ENCODE data around the gene PAM. TPM values are rescaled to one million over a fixed set of nuclear protein-coding genes. Genes with fewer than 3 reads are reported as not detected.

The PAM gene
- total and polyA plus RNA-seq, 7 experiments from 2014 or later, result 10.3 to 36.6 (median 13.6) TPM

- H3K36me3 Mint-ChIP-seq, result no peaks in the 10 kb centered on the region
- Histone ChIP-seq H3K27ac (ENCODE audit: low read depth, low read length) (no peak overlapping the region), H3K9me3 (ENCODE audit: control insufficient read depth in 2 of 3, low read length in 3 of 3) (no peaks in the 10 kb centered on the region), H3K4me3 (ENCODE audit: low read length) (no peak overlapping the region), H3K27me3 (ENCODE audit: control insufficient read depth in 2 of 2, insufficient read depth in 2 of 2, low read length in 2 of 2) (no peaks in the 10 kb centered on the region), H3K4me1 (ENCODE audit: control insufficient read depth in 2 of 2, insufficient read depth in 2 of 2, low read length in 2 of 2) (no peaks in the 10 kb centered on the region), H3K36me3 (ENCODE audit: control insufficient read depth in 2 of 3, insufficient read depth in 3 of 3, low read length in 3 of 3) (no peaks in the 10 kb centered on the region)
- CTCF ChIA-PET, result no interaction called here
- peaks cover 1 to 40% (median 19%) of the 10 kb centered on the region in 7 donors for H3K4me1 Mint-ChIP-seq
- DNase-seq (no peak), ATAC-seq (no peak)
- no peaks in the 10 kb centered on the region for H3K9me3 Mint-ChIP-seq
- H3K27ac Mint-ChIP-seq, result no peak overlapping the region
- no peak overlapping the region for H3K4me3 Mint-ChIP-seq
- no peaks in the 10 kb centered on the region for H3K27me3 Mint-ChIP-seq
- intact Hi-C loops (cut with micrococcal nuclease), result loop anchor here in 1 of 2 donors (5.0 kb wide), 1 partner anchor 213 kb away; no protein-coding TSS in a partner anchor
- POLR2A ChIA-PET, result no interaction called here
Measured at GRCh38 chr5:102794677-102795331, 39.7 kb downstream of the PAM start.

- no peaks in the 10 kb centered on the region for H3K27me3 ChIP-seq (ENCODE audit: control insufficient read depth in 2 of 2, insufficient read depth in 2 of 2, low read length in 2 of 2)
- ChIA-PET CTCF (no interaction called here), POLR2A (no interaction called here)
- intact Hi-C loops (cut with micrococcal nuclease), result no loop called here
- no peak overlapping the region for H3K4me3 ChIP-seq (ENCODE audit: low read length)
- DNase-seq, result no peak
- no peaks in the 10 kb centered on the region for H3K36me3 ChIP-seq (ENCODE audit: control insufficient read depth in 2 of 3, insufficient read depth in 3 of 3, low read length in 3 of 3)
- Mint-ChIP-seq H3K9me3 (no peaks in the 10 kb centered on the region), H3K4me3 (no peak overlapping the region), H3K27me3 (no peaks in the 10 kb centered on the region), H3K4me1 (peaks cover 7 to 47% (median 25%) of the 10 kb centered on the region in 7 donors), H3K27ac (no peak overlapping the region), H3K36me3 (no peaks in the 10 kb centered on the region)
- H3K9me3 ChIP-seq (ENCODE audit: control insufficient read depth in 2 of 3, low read length in 3 of 3), result no peaks in the 10 kb centered on the region
- no peak overlapping the region for H3K27ac ChIP-seq (ENCODE audit: low read depth, low read length)
- H3K4me1 ChIP-seq (ENCODE audit: control insufficient read depth in 2 of 2, insufficient read depth in 2 of 2, low read length in 2 of 2), result peaks cover 0 to 3% of the 10 kb centered on the region in 2 donors
- ATAC-seq, result no peak
Measured at GRCh38 chr5:102795526-102795925, 40.4 kb downstream of the PAM start.

- ATAC-seq (no peak), DNase-seq (no peak)
- no peak overlapping the region for H3K4me3 Mint-ChIP-seq
- no peaks in the 10 kb centered on the region for H3K27me3 Mint-ChIP-seq
- intact Hi-C loops (cut with micrococcal nuclease), result no loop called here
- ChIA-PET POLR2A (no interaction called here), CTCF (no interaction called here)
- Histone ChIP-seq H3K4me3 (ENCODE audit: low read length) (no peak overlapping the region), H3K4me1 (ENCODE audit: control insufficient read depth in 2 of 2, insufficient read depth in 2 of 2, low read length in 2 of 2) (peaks cover 0 to 8% of the 10 kb centered on the region in 2 donors), H3K9me3 (ENCODE audit: control insufficient read depth in 2 of 3, low read length in 3 of 3) (no peaks in the 10 kb centered on the region), H3K27me3 (ENCODE audit: control insufficient read depth in 2 of 2, insufficient read depth in 2 of 2, low read length in 2 of 2) (no peaks in the 10 kb centered on the region), H3K36me3 (ENCODE audit: control insufficient read depth in 2 of 3, insufficient read depth in 3 of 3, low read length in 3 of 3) (no peaks in the 10 kb centered on the region), H3K27ac (ENCODE audit: low read depth, low read length) (no peak overlapping the region)
- peaks cover 9 to 51% (median 28%) of the 10 kb centered on the region in 7 donors for H3K4me1 Mint-ChIP-seq
- no peaks in the 10 kb centered on the region for H3K36me3 Mint-ChIP-seq
- no peak overlapping the region for H3K27ac Mint-ChIP-seq
- H3K9me3 Mint-ChIP-seq, result no peaks in the 10 kb centered on the region
Measured at GRCh38 chr5:102796009-102796408, 40.9 kb downstream of the PAM start.

GRCh38 chr5:102796498-102796897 is 41.4 kb downstream of the PAM start:
- ChIA-PET POLR2A (no interaction called here), CTCF (no interaction called here)
- H3K27ac Mint-ChIP-seq, result no peak overlapping the region

GRCh38 chr5:102797322-102797884 is 42.3 kb downstream of the PAM start:
- Mint-ChIP-seq H3K4me1 (peaks cover 19 to 60% (median 37%) of the 10 kb centered on the region in 7 donors), H3K9me3 (no peaks in the 10 kb centered on the region), H3K36me3 (peaks cover 0 to 2% (median 0%) of the 10 kb centered on the region in 5 donors), H3K4me3 (no peak overlapping the region), H3K27ac (no peak overlapping the region), H3K27me3 (no peaks in the 10 kb centered on the region)
- ATAC-seq, result no peak
- no peak overlapping the region for H3K27ac ChIP-seq (ENCODE audit: low read depth, low read length)
- no peaks in the 10 kb centered on the region for H3K36me3 ChIP-seq (ENCODE audit: control insufficient read depth in 2 of 3, insufficient read depth in 3 of 3, low read length in 3 of 3)
- POLR2A ChIA-PET, result no interaction called here
- no peaks in the 10 kb centered on the region for H3K27me3 ChIP-seq (ENCODE audit: control insufficient read depth in 2 of 2, insufficient read depth in 2 of 2, low read length in 2 of 2)
- H3K9me3 ChIP-seq (ENCODE audit: control insufficient read depth in 2 of 3, low read length in 3 of 3), result no peaks in the 10 kb centered on the region
- H3K4me3 ChIP-seq (ENCODE audit: low read length), result no peak overlapping the region
- peaks cover 8 to 15% of the 10 kb centered on the region in 2 donors for H3K4me1 ChIP-seq (ENCODE audit: control insufficient read depth in 2 of 2, insufficient read depth in 2 of 2, low read length in 2 of 2)
- DNase-seq, result no peak
- CTCF ChIA-PET, result no interaction called here
- intact Hi-C loops (cut with micrococcal nuclease), result no loop called here

More at GRCh38 chr5:102796498-102796897, 41.4 kb downstream of the PAM start:
- Mint-ChIP-seq H3K4me1 (peaks cover 13 to 55% (median 31%) of the 10 kb centered on the region in 7 donors), H3K27me3 (no peaks in the 10 kb centered on the region), H3K36me3 (peaks cover 0 to 2% (median 0%) of the 10 kb centered on the region in 5 donors), H3K4me3 (no peak overlapping the region), H3K9me3 (no peaks in the 10 kb centered on the region)
- DNase-seq (no peak), ATAC-seq (no peak)
- H3K27ac ChIP-seq (ENCODE audit: low read depth, low read length), result no peak overlapping the region
- H3K27me3 ChIP-seq (ENCODE audit: control insufficient read depth in 2 of 2, insufficient read depth in 2 of 2, low read length in 2 of 2), result no peaks in the 10 kb centered on the region
- H3K4me1 ChIP-seq (ENCODE audit: control insufficient read depth in 2 of 2, insufficient read depth in 2 of 2, low read length in 2 of 2), result peaks cover under 1 to 13% of the 10 kb centered on the region in 2 donors
- no peaks in the 10 kb centered on the region for H3K36me3 ChIP-seq (ENCODE audit: control insufficient read depth in 2 of 3, insufficient read depth in 3 of 3, low read length in 3 of 3)
- no peak overlapping the region for H3K4me3 ChIP-seq (ENCODE audit: low read length)
- intact Hi-C loops (cut with micrococcal nuclease), result no loop called here
- no peaks in the 10 kb centered on the region for H3K9me3 ChIP-seq (ENCODE audit: control insufficient read depth in 2 of 3, low read length in 3 of 3)

- intact Hi-C loops (cut with micrococcal nuclease), result no loop called here
Measured at GRCh38 chr5:102798104-102798785, 43.1 kb downstream of the PAM start.

More at GRCh38 chr5:102798104-102798785, 43.1 kb downstream of the PAM start:
- Mint-ChIP-seq H3K27me3 (no peaks in the 10 kb centered on the region), H3K27ac (no peak overlapping the region), H3K36me3 (peaks cover 0 to 7% (median 0%) of the 10 kb centered on the region in 5 donors), H3K4me1 (peaks cover 25 to 63% (median 43%) of the 10 kb centered on the region in 7 donors), H3K9me3 (no peaks in the 10 kb centered on the region), H3K4me3 (no peak overlapping the region)
- ChIA-PET POLR2A (no interaction called here), CTCF (interaction anchor here (0.6 kb wide), 1 partner anchor 1905 kb away, joined by 3 read pairs; no protein-coding TSS in a partner anchor)
- Histone ChIP-seq H3K4me3 (ENCODE audit: low read length) (no peak overlapping the region), H3K36me3 (ENCODE audit: control insufficient read depth in 2 of 3, insufficient read depth in 3 of 3, low read length in 3 of 3) (no peaks in the 10 kb centered on the region), H3K27ac (ENCODE audit: low read depth, low read length) (no peak overlapping the region), H3K27me3 (ENCODE audit: control insufficient read depth in 2 of 2, insufficient read depth in 2 of 2, low read length in 2 of 2) (no peaks in the 10 kb centered on the region), H3K4me1 (ENCODE audit: control insufficient read depth in 2 of 2, insufficient read depth in 2 of 2, low read length in 2 of 2) (peaks cover 8 to 15% of the 10 kb centered on the region in 2 donors), H3K9me3 (ENCODE audit: control insufficient read depth in 2 of 3, low read length in 3 of 3) (no peaks in the 10 kb centered on the region)
- no peak for ATAC-seq
- DNase-seq, result no peak

Measured in naive thymus-derived CD4-positive, alpha-beta T cell (primary cell).